Mononuclear cell (primary cell): ENCODE data around the gene PACSIN2. TPM values are rescaled to one million over a fixed set of nuclear protein-coding genes. Genes with fewer than 3 reads are reported as not detected.
"Not testable (repeated sequence)": the region's sequence is repeated elsewhere in the genome, so short reads cannot be mapped to it uniquely, and the experiment has no call there.

ENCODE experiments used
- H3K27me3 ChIP-seq: 2 replicates; pipeline ENCODE4 v1.6.0; 2011; ENCODE audit warnings: low read length, control low read depth; ENCODE audit not compliant: insufficient read depth
- H3K4me1 ChIP-seq: 2 replicates; pipeline ENCODE4 v1.5.1; 2011; ENCODE audit warnings: mild to moderate bottlenecking, low read length, control low read depth; ENCODE audit not compliant: insufficient read depth
- H3K4me3 ChIP-seq: 2 replicates; pipeline ENCODE4 v1.5.1; 2011; ENCODE audit warnings: mild to moderate bottlenecking, low read length, moderate library complexity
- H3K9me3 ChIP-seq: 2 replicates; pipeline ENCODE4 v1.5.1; 2011; ENCODE audit warnings: low read depth, mild to moderate bottlenecking, control low read depth, low read length
- total RNA-seq: library from RNA; depleted of rRNA; stranded (reverse); fragments of >200 nt; gene quantifications from one replicate; pipeline ENCODE4 v1.2.3, GENCODE V29; 2012

Gene PACSIN2
- total RNA-seq, 1 donor: 45.4 TPM

DNA sequence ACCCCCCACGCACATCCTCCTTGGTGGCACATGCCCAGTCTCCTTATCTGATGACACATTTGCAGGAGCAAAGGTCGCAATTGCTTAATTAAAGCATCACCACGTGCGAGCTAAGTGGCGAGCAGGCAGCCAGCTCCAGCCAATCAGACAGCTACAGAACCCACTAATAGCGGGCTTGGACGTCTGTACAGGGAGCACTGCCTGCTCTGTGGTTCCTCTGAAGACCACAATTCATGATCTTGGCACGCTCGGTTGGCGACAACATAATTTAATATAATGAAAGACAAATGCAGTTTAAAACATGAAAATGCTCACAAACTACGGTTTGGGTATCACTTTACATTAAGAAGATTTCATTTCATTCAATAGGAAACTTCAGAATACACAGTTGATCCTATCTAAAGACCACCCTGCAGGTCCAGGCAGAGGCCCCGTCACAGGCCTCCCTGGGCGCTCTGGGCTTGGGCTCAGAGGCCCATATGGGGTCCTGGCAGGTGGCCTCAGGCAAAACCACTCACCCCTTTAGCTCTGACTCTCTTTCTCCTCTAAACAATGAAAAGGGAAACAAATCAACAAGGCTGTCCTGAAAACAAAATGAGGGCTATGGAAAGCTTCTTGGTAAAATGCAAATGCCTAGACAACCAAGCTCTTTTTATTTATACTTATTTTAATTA lies 10.4 kb downstream of the PACSIN2 start:
- H3K4me1 ChIP-seq: peaks cover 63% of the 10 kb centered on the region
- H3K4me3 ChIP-seq: no peak overlapping the region
- H3K9me3 ChIP-seq: no peaks in the 10 kb centered on the region
- H3K27me3 ChIP-seq: no peaks in the 10 kb centered on the region

- Histone ChIP-seq H3K9me3 (no peaks in the 10 kb centered on the region), H3K4me1 (peaks cover 78% of the 10 kb centered on the region), H3K27me3 (no peaks in the 10 kb centered on the region), H3K4me3 (no peak overlapping the region)
Observed at GRCh38 chr22:43002202-43002586, 12.8 kb downstream of the PACSIN2 start.

DNA sequence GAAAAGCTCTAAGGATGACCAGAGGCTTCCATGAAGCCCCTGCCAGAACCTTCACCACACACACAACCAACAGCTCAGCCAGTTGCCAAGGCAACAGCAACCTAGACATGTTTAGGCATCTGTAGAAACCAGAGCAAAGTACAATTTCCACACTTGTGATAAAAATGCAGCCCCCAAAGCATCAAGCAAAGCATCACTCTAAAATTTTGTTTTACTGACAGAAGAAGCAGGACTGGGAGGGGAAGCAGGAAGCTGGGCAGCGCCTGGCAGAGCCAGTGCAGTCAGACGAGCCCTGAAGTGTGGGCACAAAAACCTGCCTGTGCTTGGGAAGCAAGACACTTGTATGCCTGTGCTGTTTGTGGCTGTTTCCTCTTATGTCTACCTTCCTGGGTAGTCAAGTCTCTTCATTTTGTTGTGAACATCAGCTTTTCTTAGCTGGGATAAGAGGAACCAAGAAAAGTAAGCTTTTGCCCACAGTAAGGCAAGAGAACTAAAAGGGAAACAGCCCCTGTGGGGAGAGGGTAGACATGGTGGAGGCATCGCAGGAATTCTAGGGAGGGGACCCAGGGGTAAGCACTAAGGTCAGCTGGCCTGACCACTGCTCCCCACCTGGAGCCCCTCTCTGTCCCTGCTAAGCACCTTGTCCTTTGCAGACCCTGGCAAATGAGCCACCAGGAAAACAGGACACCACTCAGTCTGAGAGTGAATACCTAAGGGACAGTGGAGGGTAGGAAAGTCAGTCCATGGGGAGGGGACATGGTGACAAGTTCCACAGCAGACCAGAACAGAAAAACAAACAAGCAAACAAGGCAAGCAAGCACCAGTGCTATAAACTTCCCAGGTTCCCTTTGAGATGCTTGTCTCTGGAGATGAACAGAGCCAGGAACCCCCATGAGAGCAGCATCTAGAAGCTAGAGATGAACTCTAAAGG lies 13.4 kb downstream of the PACSIN2 start:
- H3K27me3 ChIP-seq: no peaks in the 10 kb centered on the region
- H3K9me3 ChIP-seq: no peaks in the 10 kb centered on the region
- H3K4me3 ChIP-seq: no peak overlapping the region
- H3K4me1 ChIP-seq: peaks cover 85% of the 10 kb centered on the region

DNA sequence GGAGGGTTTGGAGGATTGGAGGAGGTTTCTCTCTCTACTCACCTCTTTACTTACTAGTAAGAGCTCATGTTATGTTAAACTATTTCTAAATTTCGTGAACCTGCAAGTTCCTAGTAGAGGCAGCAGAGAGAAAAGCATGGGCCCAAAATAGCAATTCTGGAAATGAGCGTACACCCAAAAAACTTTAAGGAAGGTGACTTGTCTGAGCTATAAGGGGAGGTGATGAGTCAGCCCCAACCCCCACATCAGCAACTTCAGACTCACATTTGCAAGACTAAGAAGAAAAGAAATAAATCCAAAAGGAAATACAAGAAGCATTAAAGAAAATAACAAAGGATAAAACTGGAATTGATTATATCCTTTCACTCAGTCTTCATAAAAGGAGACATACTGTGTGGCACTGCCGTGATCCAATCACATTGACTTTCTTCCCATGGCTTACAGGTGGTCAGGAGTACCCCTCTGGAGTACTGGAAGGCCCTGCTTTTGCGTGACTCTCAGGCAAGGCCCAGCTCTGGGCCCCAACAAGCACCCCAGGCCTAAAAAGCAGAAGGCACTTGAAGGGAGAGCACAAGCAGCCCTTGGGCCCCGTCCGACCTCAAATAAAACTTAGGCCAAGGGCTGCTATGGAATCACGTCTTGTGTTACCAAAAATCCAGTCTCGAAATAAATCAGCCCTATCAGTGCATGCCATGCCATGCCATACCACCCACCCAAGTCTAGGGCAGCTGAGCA lies 14.3 kb downstream of the PACSIN2 start:
- Histone ChIP-seq H3K27me3 (no peaks in the 10 kb centered on the region), H3K4me3 (no peak overlapping the region), H3K4me1 (peaks cover 94% of the 10 kb centered on the region), H3K9me3 (no peaks in the 10 kb centered on the region)

DNA sequence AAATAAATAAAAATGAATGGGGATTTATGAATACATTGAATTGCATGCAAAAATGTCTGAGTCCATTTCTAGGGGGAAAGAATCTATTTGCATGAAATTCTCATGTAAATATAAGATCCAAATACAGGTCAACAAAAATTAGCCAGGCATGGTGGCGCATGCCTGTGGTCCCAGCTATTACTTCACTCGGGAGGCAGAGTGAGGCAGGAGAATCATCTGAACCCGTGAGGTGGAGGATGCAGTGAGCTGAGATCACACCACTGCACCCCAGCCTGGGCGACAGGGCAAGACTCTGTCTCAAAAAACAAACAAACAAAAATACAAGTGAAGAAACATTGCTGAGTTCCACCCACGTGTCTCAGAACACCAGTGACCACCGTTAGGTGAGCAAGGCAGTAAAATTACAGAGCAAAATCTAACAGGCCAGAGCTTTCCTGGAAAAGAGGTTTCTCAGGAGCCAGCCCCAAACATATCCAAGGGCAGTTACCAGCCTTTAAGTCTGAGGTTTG lies 17.3 kb downstream of the PACSIN2 start:
- Histone ChIP-seq H3K4me3 (no peak overlapping the region), H3K4me1 (peaks cover 99% of the 10 kb centered on the region), H3K9me3 (no peaks in the 10 kb centered on the region), H3K27me3 (no peaks in the 10 kb centered on the region)

DNA sequence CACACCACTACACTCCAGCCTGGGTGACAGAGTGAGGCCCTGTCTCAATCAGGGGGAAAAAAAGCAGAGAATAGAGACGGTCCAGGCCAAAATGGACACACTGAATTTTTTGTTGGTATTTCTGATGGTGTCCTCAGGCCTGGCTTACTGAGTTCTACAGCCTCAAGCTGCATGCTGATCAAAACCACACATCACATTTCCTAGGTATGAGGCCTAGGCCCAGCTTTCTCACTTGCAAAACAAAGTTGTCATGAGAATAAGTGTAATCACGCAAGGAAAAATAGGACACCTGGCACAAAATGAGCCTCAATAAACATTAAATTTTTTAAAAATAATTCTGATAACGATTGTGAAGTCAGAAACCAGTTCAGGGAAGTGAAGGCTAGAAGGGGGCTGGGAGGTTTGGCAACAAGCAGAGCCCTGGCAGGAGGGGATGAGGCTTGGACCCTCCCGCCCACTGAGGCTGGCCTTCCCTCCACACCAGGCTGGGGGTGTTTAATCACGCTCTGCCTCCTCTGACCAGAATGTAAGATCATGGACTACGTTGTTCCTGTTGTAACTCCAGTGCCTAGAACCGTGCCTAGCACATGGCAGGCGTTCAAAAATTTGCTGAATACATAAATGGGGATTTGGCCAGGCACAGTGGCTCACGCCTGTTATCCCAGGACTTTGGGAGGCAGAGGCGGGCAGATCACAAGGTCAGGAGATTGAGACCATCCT lies 18.1 kb downstream of the PACSIN2 start:
- no peaks in the 10 kb centered on the region for H3K27me3 ChIP-seq
- peaks cover 98% of the 10 kb centered on the region for H3K4me1 ChIP-seq
- H3K4me3 ChIP-seq: no peak overlapping the region
- no peaks in the 10 kb centered on the region for H3K9me3 ChIP-seq

DNA sequence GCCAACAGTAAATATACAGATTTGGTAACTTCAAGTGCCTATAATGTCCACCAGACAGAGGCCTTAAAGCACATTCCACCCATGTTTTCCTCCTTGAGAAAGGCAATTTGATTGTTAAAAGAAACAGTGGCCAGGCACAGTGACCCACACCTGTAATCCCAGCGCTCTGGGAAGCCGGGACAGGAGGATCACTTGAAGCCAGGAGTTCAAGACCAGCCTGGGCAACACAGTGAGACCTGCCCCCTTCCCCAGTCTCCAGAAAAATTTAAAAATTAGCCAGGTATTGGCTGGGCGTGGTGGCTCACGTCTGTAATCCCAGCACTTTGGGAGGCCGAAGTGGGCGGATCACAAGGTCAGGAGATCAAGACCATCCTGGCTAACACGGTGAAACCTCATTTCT lies 19.3 kb downstream of the PACSIN2 start:
- H3K4me3 ChIP-seq, H3K9me3 ChIP-seq, H3K27me3 ChIP-seq: not testable (repeated sequence)
- H3K4me1 ChIP-seq: peaks cover 93% of the 10 kb centered on the region

DNA sequence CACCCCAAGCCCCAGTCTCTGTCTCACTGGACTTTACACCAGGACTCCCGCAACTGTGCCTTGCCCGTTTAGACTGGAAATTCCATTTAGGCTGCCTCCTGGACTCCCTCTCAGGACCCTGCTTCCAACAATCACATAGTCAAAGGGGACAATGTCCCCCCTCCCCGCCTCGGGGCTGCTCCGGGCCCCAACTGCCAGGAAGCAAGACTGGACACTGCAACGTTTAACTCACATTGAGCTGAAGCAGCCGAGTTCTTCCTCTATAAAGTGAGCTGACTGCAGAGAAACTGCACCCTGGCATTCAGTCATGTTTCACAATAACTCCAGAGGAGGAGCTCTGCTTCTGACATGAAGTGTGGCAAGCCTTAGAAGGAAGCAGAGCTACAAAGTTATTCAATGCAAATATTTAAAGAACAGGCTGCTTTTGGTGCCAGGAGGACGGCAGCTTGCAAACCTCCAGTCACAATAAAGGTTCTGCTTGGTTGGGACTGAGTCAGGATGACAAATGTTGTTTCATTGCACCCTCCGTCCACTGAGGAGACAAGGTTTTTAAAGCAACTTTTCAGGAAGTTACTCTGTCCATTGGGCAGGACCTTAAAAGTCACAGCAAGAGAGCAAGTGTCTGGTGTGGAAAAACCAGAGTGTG lies 19.9 kb downstream of the PACSIN2 start:
- Histone ChIP-seq H3K4me1 (peaks cover 93% of the 10 kb centered on the region), H3K9me3 (no peaks in the 10 kb centered on the region), H3K4me3 (no peak overlapping the region), H3K27me3 (no peaks in the 10 kb centered on the region)

- H3K4me3 ChIP-seq: no peak overlapping the region
- peaks cover 87% of the 10 kb centered on the region for H3K4me1 ChIP-seq
- no peaks in the 10 kb centered on the region for H3K9me3 ChIP-seq
- no peaks in the 10 kb centered on the region for H3K27me3 ChIP-seq
Observed at GRCh38 chr22:42994276-42994916, 20.6 kb downstream of the PACSIN2 start.

GRCh38 chr22:42993651-42994275 lies 21.2 kb downstream of the PACSIN2 start:
- H3K4me3 ChIP-seq: no peak overlapping the region

GRCh38 chr22:42992886-42993479 lies 22.0 kb downstream of the PACSIN2 start:
- Histone ChIP-seq H3K4me1 (peaks cover 73% of the 10 kb centered on the region), H3K9me3 (no peaks in the 10 kb centered on the region), H3K27me3 (no peaks in the 10 kb centered on the region), H3K4me3 (no peak overlapping the region)

More at GRCh38 chr22:42993651-42994275, 21.2 kb downstream of the PACSIN2 start:
- Histone ChIP-seq H3K4me1 (peaks cover 81% of the 10 kb centered on the region), H3K9me3 (no peaks in the 10 kb centered on the region), H3K27me3 (no peaks in the 10 kb centered on the region)

GRCh38 chr22:42992092-42992491 lies 22.9 kb downstream of the PACSIN2 start:
- Histone ChIP-seq H3K4me3 (no peak overlapping the region), H3K9me3 (no peaks in the 10 kb centered on the region), H3K27me3 (no peaks in the 10 kb centered on the region), H3K4me1 (peaks cover 64% of the 10 kb centered on the region)

DNA sequence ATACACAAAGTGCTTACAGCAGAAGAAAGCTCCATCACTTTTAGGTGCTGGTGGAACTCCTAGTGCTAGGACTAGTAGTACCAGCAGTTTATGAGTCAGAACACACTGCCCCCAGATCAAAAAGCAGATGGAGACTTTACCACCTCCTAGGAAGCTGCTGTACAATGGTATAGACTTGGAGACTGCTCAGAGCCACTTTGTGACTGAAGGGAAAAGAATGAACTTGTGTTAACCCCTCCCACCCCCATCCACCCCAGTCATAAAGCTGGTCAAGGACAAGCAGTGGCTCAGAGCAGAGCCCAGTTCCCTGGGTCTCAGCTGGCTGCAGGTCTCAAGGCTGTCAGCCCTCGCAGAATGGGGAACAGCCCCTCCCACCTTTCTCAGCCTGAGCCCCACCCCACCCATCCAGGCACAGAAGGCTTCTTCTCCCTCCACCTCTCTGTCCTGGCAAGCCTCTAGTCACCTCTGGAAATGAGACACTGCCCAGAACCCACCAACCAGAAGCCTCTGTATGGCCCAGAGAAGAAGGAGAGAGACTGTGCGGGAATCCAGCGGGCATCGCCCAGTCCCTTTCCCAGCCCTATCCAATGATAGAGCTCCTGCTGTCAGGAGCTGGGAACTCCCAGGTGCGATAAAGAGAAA lies 23.8 kb downstream of the PACSIN2 start:
- H3K27me3 ChIP-seq: no peaks in the 10 kb centered on the region
- peaks cover 54% of the 10 kb centered on the region for H3K4me1 ChIP-seq
- H3K9me3 ChIP-seq: no peaks in the 10 kb centered on the region
- no peak overlapping the region for H3K4me3 ChIP-seq
